Cortex of kidney (tissue), 1 donor: ENCODE measurements around the gene SPOPL.

Source experiments
- DNase-seq: peaks from one replicate; lab custom pipeline; 2025; lab: John Stamatoyannopoulos, UW

Gene SPOPL

GRCh38 chr2:138601458-138602165 lies 100.0 kb downstream of the SPOPL start:
- no peak for DNase-seq

GRCh38 chr2:138602166-138602460 lies 100.5 kb downstream of the SPOPL start:
- DNase-seq, result no peak

- DNase-seq, result no peak
Observed at GRCh38 chr2:138607746-138608145, 106.2 kb downstream of the SPOPL start.

- DNase-seq, result no peak
Observed at GRCh38 chr2:138609446-138609845, 107.9 kb downstream of the SPOPL start.

- DNase-seq, result no peak
Observed at GRCh38 chr2:138610201-138610953, 108.8 kb downstream of the SPOPL start.

GRCh38 chr2:138615257-138615656 lies 113.7 kb downstream of the SPOPL start:
- DNase-seq, result no peak

- DNase-seq, result no peak
Observed at GRCh38 chr2:138617026-138617425, 115.5 kb downstream of the SPOPL start.

GRCh38 chr2:138618971-138619370 lies 117.4 kb downstream of the SPOPL start:
- DNase-seq, result no peak

- no peak for DNase-seq
Observed at GRCh38 chr2:138620431-138620830, 118.9 kb downstream of the SPOPL start.

- no peak for DNase-seq
Observed at GRCh38 chr2:138621139-138621538, 119.6 kb downstream of the SPOPL start.

- no peak for DNase-seq
Observed at GRCh38 chr2:138622613-138623012, 121.0 kb downstream of the SPOPL start.
